H1 (cell line): ENCODE measurements around the gene CMIP. TPM values are rescaled to one million over a fixed set of nuclear protein-coding genes. Genes with fewer than 3 reads are reported as not detected.

Experiments used
- CTCF ChIA-PET: fragments of 300-600 bp; sonication (Branson Sonifier 250); formaldehyde crosslinking; loops from one replicate; lab custom pipeline; 2021; ENCODE audit not compliant: partially characterized antibody; lab: Charles Lee
- POLR2A ChIA-PET: fragments of 300-600 bp; sonication (Branson Sonifier 250); formaldehyde crosslinking; loops from one replicate; lab custom pipeline; 2021; ENCODE audit warnings: inconsistent platforms; ENCODE audit not compliant: partially characterized antibody; lab: Charles Lee
- DNase-seq, 2 experiments: peaks; one replicate each; pipeline versions ENCODE4 v3.0.0 to v3.0.0-alpha.2; 2010 to 2022; ENCODE audit warnings: low spot score in 2 of 2, low read depth in 1 of 2, mixed read lengths in 1 of 2
- FAIRE-seq: peaks from 2 replicates; lab custom pipeline; 2011; peaks lifted over from hg19 to GRCh38; lab: Jason Lieb, UNC
- H2AFZ ChIP-seq: 2 replicates; pipeline ENCODE4 v1.8.1; 2012; ENCODE audit warnings: low read length, inconsistent platforms
- H2AK5ac ChIP-seq: 2 replicates; pipeline ENCODE4 v1.6.1; 2013; ENCODE audit warnings: low read depth, low read length
- H2BK120ac ChIP-seq: replicated peaks from 2 replicates; pipeline ENCODE3; 2013; ENCODE audit warnings: low read depth, low read length, inconsistent platforms
- H2BK12ac ChIP-seq: 2 replicates; pipeline ENCODE4 v1.6.1; 2013; ENCODE audit warnings: low read depth, low read length
- H2BK15ac ChIP-seq: 2 replicates; pipeline ENCODE4 v1.6.1; 2013; ENCODE audit warnings: low read length
- H2BK20ac ChIP-seq: 2 replicates; pipeline ENCODE4 v1.6.1; 2013; ENCODE audit warnings: low read length
- H2BK5ac ChIP-seq: 2 replicates; pipeline ENCODE4 v1.6.1; 2013; ENCODE audit warnings: low read depth, low read length
- H3K14ac ChIP-seq: 2 replicates; pipeline ENCODE4 v1.6.1; 2013; ENCODE audit warnings: inconsistent platforms; ENCODE audit not compliant: insufficient read length
- H3K18ac ChIP-seq: 2 replicates; pipeline ENCODE4 v1.6.1; 2013; ENCODE audit warnings: low read length; ENCODE audit errors: extremely low read depth
- H3K23ac ChIP-seq: 2 replicates; pipeline ENCODE4 v1.6.1; 2013; ENCODE audit warnings: inconsistent platforms; ENCODE audit not compliant: insufficient read length
- H3K23me2 ChIP-seq: 2 replicates; pipeline ENCODE4 v1.6.1; 2013; ENCODE audit warnings: low read depth, low read length
- H3K27ac ChIP-seq: 2 replicates; pipeline ENCODE4 v1.6.1; 2011; ENCODE audit warnings: low read depth, low read length, inconsistent platforms
- H3K27me3 ChIP-seq, 4 experiments: replicated peaks in 1 of 4; 1 replicate in 1 of 4; 2 replicates in 3 of 4; pipeline versions ENCODE4 v1.6.1 to v1.8.1; 2011 to 2013; ENCODE audit warnings: low read length in 3 of 4, mild to moderate bottlenecking in 3 of 4, inconsistent platforms in 2 of 4, mixed read lengths in 2 of 4, moderate library complexity in 1 of 4; ENCODE audit not compliant: control insufficient read depth in 3 of 4, insufficient read depth in 3 of 4; ENCODE audit errors: extremely low read depth in 1 of 4
- H3K36me3 ChIP-seq, 4 experiments: 2 replicates each; pipeline versions ENCODE4 v1.6.1 to v1.8.1; 2011 to 2013; ENCODE audit warnings: mild to moderate bottlenecking in 4 of 4, low read length in 3 of 4, moderate library complexity in 2 of 4, control low read depth in 1 of 4, inconsistent platforms in 1 of 4; ENCODE audit not compliant: insufficient read depth in 4 of 4, control insufficient read depth in 2 of 4
- H3K4ac ChIP-seq: replicated peaks from 2 replicates; pipeline ENCODE3; 2013; ENCODE audit warnings: low read length, low read depth, mixed read lengths, inconsistent platforms; ENCODE audit not compliant: insufficient read length
- H3K4me1 ChIP-seq, 4 experiments: replicated peaks in 1 of 4; 1 replicate in 1 of 4; 2 replicates in 3 of 4; pipeline versions ENCODE4 v1.6.1 to v1.8.1; 2011 to 2013; ENCODE audit warnings: low read length in 3 of 4, inconsistent platforms in 2 of 4, mixed read lengths in 1 of 4; ENCODE audit not compliant: insufficient read depth in 4 of 4, control insufficient read depth in 3 of 4
- H3K4me2 ChIP-seq, 2 experiments: 2 replicates each; pipeline versions ENCODE4 v1.6.1 to v1.8.1; 2011 to 2013; ENCODE audit warnings: low read depth in 2 of 2, low read length in 2 of 2, control low read depth in 1 of 2, inconsistent platforms in 1 of 2, mild to moderate bottlenecking in 1 of 2; ENCODE audit not compliant: insufficient read depth in 1 of 2
- H3K4me3 ChIP-seq, 4 experiments: fragments of 200-600, 300-600 bp in 1 of 4; sonication (generic), shearing (Covaris generic), sonication (Bioruptor Twin) in 1 of 4; 2 replicates each; pipeline versions ENCODE4 v1.5.1 to v1.8.1; 2011 to 2016; ENCODE audit warnings: low read length in 4 of 4, low read depth in 3 of 4, control low read depth in 2 of 4, inconsistent platforms in 2 of 4, mild to moderate bottlenecking in 2 of 4, mixed read lengths in 1 of 4, moderate library complexity in 1 of 4; ENCODE audit not compliant: insufficient read depth in 2 of 4; ENCODE audit errors: extremely low read depth in 1 of 4
- H3K56ac ChIP-seq: replicated peaks from 2 replicates; pipeline ENCODE3; 2013; ENCODE audit warnings: low read depth, mild to moderate bottlenecking, mixed read lengths, low read length, inconsistent platforms; ENCODE audit not compliant: insufficient read length
- H3K79me1 ChIP-seq: 2 replicates; pipeline ENCODE4 v1.6.1; 2013; ENCODE audit warnings: low read depth, low read length, control low read depth
- H3K79me2 ChIP-seq, 2 experiments: 2 replicates each; pipeline versions ENCODE4 v1.6.1 to v1.8.1; 2012 to 2013; ENCODE audit warnings: low read length in 2 of 2, mild to moderate bottlenecking in 2 of 2, inconsistent platforms in 1 of 2; ENCODE audit not compliant: insufficient read depth in 2 of 2, control insufficient read depth in 1 of 2
- H3K9ac ChIP-seq, 4 experiments: replicated peaks in 1 of 4; 1 replicate in 1 of 4; 2 replicates in 3 of 4; pipeline versions ENCODE4 v1.6.1 to v1.8.1; 2011 to 2013; ENCODE audit warnings: low read depth in 3 of 4, low read length in 3 of 4, control low read depth in 2 of 4, mild to moderate bottlenecking in 2 of 4, moderate library complexity in 2 of 4, inconsistent platforms in 1 of 4; ENCODE audit errors: extremely low read depth in 1 of 4
- H3K9me3 ChIP-seq, 2 experiments: 2 replicates each; pipeline versions ENCODE4 v1.6.1 to v1.8.1; 2012 to 2013; ENCODE audit warnings: mild to moderate bottlenecking in 2 of 2, moderate library complexity in 2 of 2, control low read depth in 1 of 2, inconsistent platforms in 1 of 2, low read depth in 1 of 2, low read length in 1 of 2, mixed read lengths in 1 of 2; ENCODE audit not compliant: insufficient read depth in 2 of 2
- H4K20me1 ChIP-seq, 2 experiments: replicated peaks in 1 of 2; 2 replicates each; pipeline versions ENCODE3 to v1.8.1; 2011 to 2013; ENCODE audit warnings: inconsistent platforms in 2 of 2, low read length in 2 of 2, mild to moderate bottlenecking in 1 of 2; ENCODE audit not compliant: insufficient read depth in 2 of 2, control insufficient read depth in 1 of 2
- H4K5ac ChIP-seq: 2 replicates; pipeline ENCODE4 v1.6.1; 2013; ENCODE audit warnings: low read length, low read depth, mixed read lengths, inconsistent platforms; ENCODE audit not compliant: insufficient read length
- H4K8ac ChIP-seq: 2 replicates; pipeline ENCODE4 v1.8.0; 2013; ENCODE audit warnings: mild to moderate bottlenecking, moderate library complexity, low read length, inconsistent platforms; ENCODE audit not compliant: insufficient read depth; ENCODE audit errors: extremely low read depth
- H4K91ac ChIP-seq: replicated peaks from 2 replicates; pipeline ENCODE3; 2013; ENCODE audit warnings: low read length, mixed read lengths, inconsistent platforms; ENCODE audit not compliant: insufficient read length
- BACH1 ChIP-seq: IDR thresholded peaks from 2 replicates; pipeline ENCODE4 v1.6.1; 2012; ENCODE audit warnings: low read length, improper control_type of control experiment
- CTCF ChIP-seq, 3 experiments: IDR thresholded peaks; 1 replicate in 2 of 3; 2 replicates in 1 of 3; pipeline versions ENCODE4 v1.5.1 to v1.6.1; 2011; ENCODE audit warnings: low read length in 3 of 3, mild to moderate bottlenecking in 3 of 3, inconsistent platforms in 2 of 3, low read depth in 1 of 3, moderate library complexity in 1 of 3; ENCODE audit not compliant: insufficient read depth in 1 of 3; ENCODE audit errors: control extremely low read depth in 1 of 3
- MAX ChIP-seq: IDR thresholded peaks from 2 replicates; pipeline ENCODE4 v1.6.1; 2012; ENCODE audit warnings: inconsistent platforms
- RAD21 ChIP-seq, 2 experiments: IDR thresholded peaks in 1 of 2; conservative IDR thresholded peaks in 1 of 2; 2 replicates each; pipeline ENCODE4 v1.6.1; 2011; ENCODE audit warnings: low read depth in 2 of 2, low read length in 2 of 2, improper control_type of control experiment in 1 of 2, inconsistent platforms in 1 of 2, mild to moderate bottlenecking in 1 of 2, moderate library complexity in 1 of 2
- TEAD4 ChIP-seq: IDR thresholded peaks from 2 replicates; pipeline ENCODE4 v1.6.1; 2012; ENCODE audit warnings: low read depth, low read length, inconsistent platforms, mixed read lengths
- YY1 ChIP-seq: IDR thresholded peaks from 2 replicates; pipeline ENCODE4 v1.6.1; 2011; ENCODE audit warnings: low read depth, mild to moderate bottlenecking, low read length
- WGBS, 2 experiments: shearing (Covaris generic) in 1 of 2; methylation state at CpG; one replicate each; pipeline versions ENCODE4 v1.1.6 to v1.1.7; 2013 to 2015; ENCODE audit warnings: low lambda C conversion rate in 2 of 2, mixed read lengths in 2 of 2, inconsistent platforms in 1 of 2, low coverage in 1 of 2, missing lambda C conversion rate in 1 of 2; ENCODE audit not compliant: insufficient replicate concordance in 2 of 2, insufficient coverage in 1 of 2, insufficient read length in 1 of 2; ENCODE audit errors: extremely low coverage in 1 of 2, missing lambda C conversion rate in 1 of 2; 5-methylcytosine and 5-hydroxymethylcytosine counted together
- polyA plus RNA-seq, 7 experiments: library from polyadenylated mRNA; depleted of rRNA in 3 of 7; stranded (reverse) in 5 of 7; unstranded in 2 of 7; fragments of >200 nt in 5 of 7; fragments of 200-250 nt in 2 of 7; gene quantifications; 1 replicate in 5 of 7; 2 replicates in 1 of 7; 4 replicates in 1 of 7; pipeline versions ENCODE4 v1.2.1 to v1.2.3, GENCODE V29; 2011 to 2013; ENCODE audit warnings: missing spikeins in 2 of 7, mixed read lengths in 2 of 7
- total RNA-seq: library from RNA; stranded (reverse); fragmentation: NEBNext Ultra II Directional; extraction: Animal tissue kit (Norgen Biotek cat#: 25700); gene quantifications from 2 replicates; pipeline ENCODE4 v1.2.1, GENCODE V29; 2021

The CMIP gene
- total and polyA plus RNA-seq, 2 of the 8 experiments (the other 6 are each of a cell fraction or from before 2014, with no cell fraction given), result 7.9 to 53.2 TPM

- no peaks in the 10 kb centered on the region for H3K79me1 ChIP-seq
- H3K56ac ChIP-seq, result no peak overlapping the region
- H3K4me2 ChIP-seq, result no peak overlapping the region
- H3K27me3 ChIP-seq, result no peaks in the 10 kb centered on the region; a peak in 2 of 7 replicates
- H4K91ac ChIP-seq, result no peak overlapping the region
- no peak for FAIRE-seq
- POLR2A ChIA-PET, result no interaction called here
- H2BK12ac ChIP-seq, result no peak overlapping the region
- H3K23ac ChIP-seq, result no peak overlapping the region
- H4K20me1 ChIP-seq, result no peaks in the 10 kb centered on the region
- no peak overlapping the region for H2AK5ac ChIP-seq
- DNase-seq, result peak in 1 of 2 experiments; percentile 53
- no peaks in the 10 kb centered on the region for H3K9me3 ChIP-seq
- H3K18ac ChIP-seq, result no peak overlapping the region; the same call in 1 of the 2 replicates
- no peak for TF ChIP-seq MAX
- peak; percentile 31; the same call in 1 of the 2 replicates for TF ChIP-seq TEAD4
- peak; percentile 16 to 47; a peak in 3 of 4 replicates for TF ChIP-seq RAD21 (IDR thresholded peaks at IDR 0.05 in 1 of 2, conservative IDR thresholded peaks at IDR 0.05 in 1 of 2; ENCODE audit: low read depth in 2 of 2, low read length in 2 of 2)
- no peak for TF ChIP-seq YY1
- peak; percentile 60; the same call in 1 of the 2 replicates for TF ChIP-seq BACH1
- TF ChIP-seq CTCF (IDR thresholded peaks at IDR 0.05; ENCODE audit: control extremely low read depth in 1 of 3, insufficient read depth in 1 of 3, low read depth in 1 of 3, low read length in 3 of 3), result peak in 2 of 3 experiments; percentile 26 to 30; a peak in 3 of 4 replicates
- TF ChIP-seq, all 59 proteins: peak for 4
- Histone ChIP-seq H2BK20ac (no peak overlapping the region), H3K4me1 (peaks cover 0 to 7% (median 3%) of the 10 kb centered on the region in 4 experiments; a peak in 4 of 7 replicates), H2BK5ac (no peak overlapping the region), H3K23me2 (no peaks in the 10 kb centered on the region), H3K27ac (no peak overlapping the region), H3K9ac (no peak overlapping the region), H3K4me3 (no peak overlapping the region), H2AFZ (no peak overlapping the region), H3K4ac (no peak overlapping the region), H4K8ac (no peak overlapping the region), H4K5ac (no peak overlapping the region), H3K14ac (no peak overlapping the region), H3K36me3 (no peaks in the 10 kb centered on the region), H2BK120ac (no peak overlapping the region), H3K79me2 (no peaks in the 10 kb centered on the region), H2BK15ac (0 out of 2 replicates have a peak overlapping the region, but pooled peaks have one; percentile 46)
- CTCF ChIA-PET, result interaction anchor here (0.9 to 2.1 kb wide), 10 partner anchors 33 to 333 kb away, joined by 3 to 9 read pairs (median 3); no protein-coding TSS in a partner anchor
- 74% methylated on average over 11 of the region's 11 CpGs; no CpG with 5 or more reads in 1 of the 2 experiments for WGBS, 2 experiments
These were observed 38.9 kb upstream of the CMIP start for GRCh38 chr16:81405702-81406113.
